Spleen (tissue), 11 donors: ENCODE data around the gene CTSL. TPM values are rescaled to one million over a fixed set of nuclear protein-coding genes. Genes with fewer than 3 reads are reported as not detected.

Source experiments
- DNase-seq: peaks from one replicate; pipeline ENCODE4 v3.0.0-alpha.2; 2020
- H3K27ac ChIP-seq, 8 donors: fragments of 200-600 bp; sonication (generic) in 7 of 8; 1 replicate in 4 of 8; 2 replicates in 4 of 8; pipeline versions ENCODE4 v1.5.0 to v1.8.0; 2016 to 2021; ENCODE audit warnings: inconsistent platforms in 4 of 8, mild to moderate bottlenecking in 4 of 8, moderate library complexity in 1 of 8
- H3K27me3 ChIP-seq, 7 donors: fragments of 200-600 bp; sonication (generic) in 6 of 7; replicated peaks in 1 of 7; 1 replicate in 4 of 7; 2 replicates in 3 of 7; pipeline versions ENCODE4 v1.5.0 to v1.8.0; 2016 to 2021; ENCODE audit warnings: inconsistent platforms in 3 of 7, mild to moderate bottlenecking in 1 of 7
- H3K36me3 ChIP-seq, 6 donors: fragments of 200-600 bp; sonication (generic) in 5 of 6; 1 replicate in 4 of 6; 2 replicates in 2 of 6; pipeline versions ENCODE4 v1.5.0 to v1.8.0; 2016 to 2021; ENCODE audit warnings: inconsistent platforms in 2 of 6
- H3K4me1 ChIP-seq, 6 donors: fragments of 200-600 bp; sonication (generic) in 5 of 6; 1 replicate in 3 of 6; 2 replicates in 3 of 6; pipeline versions ENCODE4 v1.5.0 to v1.8.0; 2016 to 2021; ENCODE audit warnings: inconsistent platforms in 3 of 6
- H3K4me3 ChIP-seq, 8 donors: fragments of 200-600 bp; sonication (generic) in 7 of 8; 1 replicate in 4 of 8; 2 replicates in 4 of 8; pipeline versions ENCODE4 v1.5.0 to v1.8.0; 2016 to 2021; ENCODE audit warnings: inconsistent platforms in 4 of 8, mild to moderate bottlenecking in 4 of 8, moderate library complexity in 2 of 8
- H3K9me3 ChIP-seq, 8 donors: fragments of 200-600 bp; sonication (generic) in 7 of 8; 1 replicate in 4 of 8; 2 replicates in 4 of 8; pipeline versions ENCODE4 v1.5.0 to v1.8.0; 2016 to 2021; ENCODE audit warnings: inconsistent platforms in 4 of 8
- POLR2A ChIP-seq, 3 donors: fragments of 450-650 bp; IDR thresholded peaks; one replicate each; pipeline ENCODE4 v1.5.1; 2017; ENCODE audit warnings: antibody characterized with exemption in 3 of 3, mild to moderate bottlenecking in 1 of 3
- POLR2AphosphoS5 ChIP-seq, 3 donors: sonication (generic); formaldehyde crosslinking; IDR thresholded peaks; one replicate each; pipeline ENCODE4 v1.5.1; 2017; ENCODE audit warnings: antibody characterized with exemption in 3 of 3
- WGBS, 5 donors: extraction: QIAGEN DNeasy Blood & Tissue Kit in 3 of 5; methylation state at CpG; one replicate each; pipeline versions ENCODE4 v1.1.5 to v1.1.7; 2013 to 2018; 5-methylcytosine and 5-hydroxymethylcytosine counted together
- intact Hi-C: fragments of 100-400 bp; cut with DNase I; formaldehyde crosslinking; loops from one replicate; pipeline ENCODE4 v1.15.0; 2023; ENCODE audit warnings: low total_unique reads
- polyA plus RNA-seq, 3 donors: library from polyadenylated mRNA; stranded (reverse); fragments of 200-250 nt; gene quantifications; one replicate each; pipeline ENCODE4 v1.2.1, GENCODE V29; 2013
- total RNA-seq, 7 donors: library from RNA; depleted of rRNA in 3 of 7; stranded (reverse); fragments of >200 nt in 3 of 7; fragmentation: NEBNext Ultra II Directional in 4 of 7; extraction: Animal tissue kit (Norgen Biotek cat#: 25700) in 4 of 7; gene quantifications; one replicate each; pipeline versions ENCODE4 v1.1.0 to v1.2.1, GENCODE V29; 2016 to 2021
- TF ChIP-seq, protein P1 (sequence below), 11 experiments: fragments of 200-600 bp in 7 of 11; fragments of 450-650 bp in 4 of 11; sonication (generic) in 4 of 11; IDR thresholded peaks in 8 of 11; conservative IDR thresholded peaks in 3 of 11; 1 replicate in 7 of 11; 2 replicates in 4 of 11; pipeline versions ENCODE4 v1.4.0 to v1.8.0; 2016 to 2021; ENCODE audit warnings: antibody characterized with exemption in 11 of 11, inconsistent platforms in 4 of 11, mild to moderate bottlenecking in 1 of 11
- donor health status: healthy with polysubstance abuse.
- donor health status: DM: no; HTN: no; CAD: no; lungs with moderate emphysema.
- donor health status: DM: no; HTN: no; CAD: no.
- donor health status: Bipolar disorder and iron deficiency.
- donor health status: healthy.
- donor health status: DM: no; HTN: no; CAD: no.
- donor health status: DM: yes; HTN: yes; CAD: no.

Gene CTSL
- total and polyA plus RNA-seq, 10 donors = 37.8 to 384 (median 163) TPM

GRCh38 chr9:87704342-87704741 lies 21.6 kb upstream of the CTSL start:
- no peak for TF ChIP-seq POLR2A (IDR thresholded peaks at IDR 0.05)
- TF ChIP-seq, protein P1, sequence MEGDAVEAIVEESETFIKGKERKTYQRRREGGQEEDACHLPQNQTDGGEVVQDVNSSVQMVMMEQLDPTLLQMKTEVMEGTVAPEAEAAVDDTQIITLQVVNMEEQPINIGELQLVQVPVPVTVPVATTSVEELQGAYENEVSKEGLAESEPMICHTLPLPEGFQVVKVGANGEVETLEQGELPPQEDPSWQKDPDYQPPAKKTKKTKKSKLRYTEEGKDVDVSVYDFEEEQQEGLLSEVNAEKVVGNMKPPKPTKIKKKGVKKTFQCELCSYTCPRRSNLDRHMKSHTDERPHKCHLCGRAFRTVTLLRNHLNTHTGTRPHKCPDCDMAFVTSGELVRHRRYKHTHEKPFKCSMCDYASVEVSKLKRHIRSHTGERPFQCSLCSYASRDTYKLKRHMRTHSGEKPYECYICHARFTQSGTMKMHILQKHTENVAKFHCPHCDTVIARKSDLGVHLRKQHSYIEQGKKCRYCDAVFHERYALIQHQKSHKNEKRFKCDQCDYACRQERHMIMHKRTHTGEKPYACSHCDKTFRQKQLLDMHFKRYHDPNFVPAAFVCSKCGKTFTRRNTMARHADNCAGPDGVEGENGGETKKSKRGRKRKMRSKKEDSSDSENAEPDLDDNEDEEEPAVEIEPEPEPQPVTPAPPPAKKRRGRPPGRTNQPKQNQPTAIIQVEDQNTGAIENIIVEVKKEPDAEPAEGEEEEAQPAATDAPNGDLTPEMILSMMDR (IDR thresholded peaks at IDR 0.05 in 8 of 11, conservative IDR thresholded peaks at IDR 0.05 in 3 of 11) = no peak
- no peak for TF ChIP-seq POLR2AphosphoS5 (IDR thresholded peaks at IDR 0.05)
- H3K27me3 ChIP-seq = no peaks in the 10 kb centered on the region
- WGBS, 5 donors = 79 to 91% (median 84%) methylated on average over 6 of the region's 6 CpGs
- no peak overlapping the region for H3K27ac ChIP-seq
- no peak overlapping the region for H3K4me3 ChIP-seq
- no peak for DNase-seq
- intact Hi-C loops = no loop called here
- no peaks in the 10 kb centered on the region for H3K9me3 ChIP-seq
- H3K36me3 ChIP-seq = peaks cover 0 to 65% (median 0%) of the 10 kb centered on the region in 6 donors
- H3K4me1 ChIP-seq = peaks cover 0 to 14% (median 0%) of the 10 kb centered on the region in 6 donors

DNA sequence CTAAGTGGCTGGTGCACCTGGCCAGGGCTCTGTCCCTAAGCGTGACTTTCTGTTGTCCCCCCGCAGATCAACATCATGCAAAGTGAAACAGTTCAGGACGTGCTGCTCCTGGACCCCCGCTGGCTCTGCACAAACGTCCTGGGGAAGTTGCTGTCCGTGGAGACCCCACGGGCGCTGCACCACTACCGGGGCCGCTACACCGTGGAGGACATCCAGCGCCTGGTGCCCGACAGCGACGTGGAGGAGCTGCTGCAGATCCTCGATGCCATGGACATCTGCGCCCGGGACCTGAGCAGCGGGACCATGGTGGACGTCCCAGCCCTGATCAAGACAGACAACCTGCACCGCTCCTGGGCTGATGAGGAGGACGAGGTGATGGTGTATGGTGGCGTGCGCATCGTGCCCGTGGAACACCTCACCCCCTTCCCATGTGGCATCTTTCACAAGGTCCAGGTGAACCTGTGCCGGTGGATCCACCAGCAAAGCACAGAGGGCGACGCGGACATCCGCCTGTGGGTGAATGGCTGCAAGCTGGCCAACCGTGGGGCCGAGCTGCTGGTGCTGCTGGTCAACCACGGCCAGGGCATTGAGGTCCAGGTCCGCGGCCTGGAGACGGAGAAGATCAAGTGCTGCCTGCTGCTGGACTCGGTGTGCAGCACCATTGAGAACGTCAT lies 19.7 kb upstream of the CTSL start:
- H3K9me3 ChIP-seq = no peaks in the 10 kb centered on the region
- peaks cover 0 to 14% (median 0%) of the 10 kb centered on the region in 6 donors for H3K4me1 ChIP-seq
- H3K36me3 ChIP-seq = peaks cover 0 to 57% (median 0%) of the 10 kb centered on the region in 6 donors
- no peaks in the 10 kb centered on the region for H3K27me3 ChIP-seq
- no peak overlapping the region for H3K4me3 ChIP-seq
- no peak for DNase-seq
- TF ChIP-seq POLR2AphosphoS5 (IDR thresholded peaks at IDR 0.05) (peak in 1 of 3 donors; percentile 9), POLR2A (IDR thresholded peaks at IDR 0.05) (no peak)
- H3K27ac ChIP-seq = no peak overlapping the region
- 94 to 97% (median 95%) methylated on average over 35 to 39 of the region's 39 CpGs for WGBS, 5 donors
- intact Hi-C loops = no loop called here

DNA sequence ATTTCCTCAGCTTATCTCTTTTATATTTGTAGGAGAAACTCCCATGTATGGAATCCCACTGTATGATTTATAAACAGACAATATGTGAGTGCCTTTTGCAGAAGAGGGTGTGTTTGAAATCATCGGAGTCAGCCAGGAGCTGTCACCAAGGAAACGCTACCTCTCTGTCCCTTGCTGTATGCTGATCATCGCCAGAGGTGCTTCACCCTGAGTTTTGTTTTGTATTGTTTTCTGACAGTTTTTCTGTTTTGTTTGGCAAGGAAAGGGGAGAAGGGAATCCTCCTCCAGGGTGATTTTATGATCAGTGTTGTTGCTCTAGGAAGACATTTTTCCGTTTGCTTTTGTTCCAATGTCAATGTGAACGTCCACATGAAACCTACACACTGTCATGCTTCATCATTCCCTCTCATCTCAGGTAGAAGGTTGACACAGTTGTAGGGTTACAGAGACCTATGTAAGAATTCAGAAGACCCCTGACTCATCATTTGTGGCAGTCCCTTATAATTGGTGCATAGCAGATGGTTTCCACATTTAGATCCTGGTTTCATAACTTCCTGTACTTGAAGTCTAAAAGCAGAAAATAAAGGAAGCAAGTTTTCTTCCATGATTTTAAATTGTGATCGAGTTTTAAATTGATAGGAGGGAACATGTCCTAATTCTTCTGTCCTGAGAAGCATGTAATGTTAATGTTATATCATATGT lies 18.0 kb upstream of the CTSL start:
- H3K4me3 ChIP-seq = no peak overlapping the region
- H3K9me3 ChIP-seq = no peaks in the 10 kb centered on the region
- TF ChIP-seq POLR2AphosphoS5 (IDR thresholded peaks at IDR 0.05) (no peak), POLR2A (IDR thresholded peaks at IDR 0.05) (no peak)
- TF ChIP-seq, protein P1 (IDR thresholded peaks at IDR 0.05 in 8 of 11, conservative IDR thresholded peaks at IDR 0.05 in 3 of 11) = no peak
- no peak overlapping the region for H3K27ac ChIP-seq
- intact Hi-C loops = no loop called here
- no peak for DNase-seq
- 67 to 74% (median 68%) methylated on average over 6 of the region's 6 CpGs for WGBS, 5 donors
- H3K36me3 ChIP-seq = peaks cover 0 to 42% (median 0%) of the 10 kb centered on the region in 6 donors
- H3K4me1 ChIP-seq = peaks cover 0 to 20% (median 0%) of the 10 kb centered on the region in 6 donors
- no peaks in the 10 kb centered on the region for H3K27me3 ChIP-seq

DNA sequence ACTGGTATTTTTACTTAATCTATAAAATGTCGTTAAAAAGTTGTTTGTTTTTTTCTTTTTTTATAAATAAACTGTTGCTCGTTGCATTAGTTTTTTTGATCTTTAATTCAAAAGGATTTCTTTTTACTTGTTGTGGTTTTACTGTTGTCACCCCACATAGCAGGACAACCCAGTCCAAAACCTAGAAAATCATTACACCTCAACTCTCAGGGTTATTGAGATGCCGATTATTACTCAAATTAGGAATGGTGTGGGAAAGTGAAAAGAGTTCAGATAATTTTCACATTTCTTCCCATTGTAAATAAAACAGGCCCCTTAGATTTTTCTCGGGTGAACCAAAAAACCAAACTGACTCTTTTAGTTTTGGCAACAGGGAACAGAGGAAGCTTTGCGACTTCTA lies 17.4 kb upstream of the CTSL start:
- peaks cover 0 to 36% (median 0%) of the 10 kb centered on the region in 6 donors for H3K36me3 ChIP-seq
- intact Hi-C loops = no loop called here
- H3K4me3 ChIP-seq = no peak overlapping the region
- DNase-seq = no peak
- no peaks in the 10 kb centered on the region for H3K27me3 ChIP-seq
- H3K27ac ChIP-seq = no peak overlapping the region
- H3K9me3 ChIP-seq = no peaks in the 10 kb centered on the region
- 69 to 80% (median 70%) methylated on average over 5 of the region's 5 CpGs for WGBS, 5 donors
- TF ChIP-seq, protein P1 (IDR thresholded peaks at IDR 0.05 in 8 of 11, conservative IDR thresholded peaks at IDR 0.05 in 3 of 11) = no peak
- no peak for TF ChIP-seq POLR2AphosphoS5 (IDR thresholded peaks at IDR 0.05)
- H3K4me1 ChIP-seq = peaks cover 0 to 21% (median under 1%) of the 10 kb centered on the region in 6 donors
